ENCODE measurements around the gene NKD2.

DNA sequence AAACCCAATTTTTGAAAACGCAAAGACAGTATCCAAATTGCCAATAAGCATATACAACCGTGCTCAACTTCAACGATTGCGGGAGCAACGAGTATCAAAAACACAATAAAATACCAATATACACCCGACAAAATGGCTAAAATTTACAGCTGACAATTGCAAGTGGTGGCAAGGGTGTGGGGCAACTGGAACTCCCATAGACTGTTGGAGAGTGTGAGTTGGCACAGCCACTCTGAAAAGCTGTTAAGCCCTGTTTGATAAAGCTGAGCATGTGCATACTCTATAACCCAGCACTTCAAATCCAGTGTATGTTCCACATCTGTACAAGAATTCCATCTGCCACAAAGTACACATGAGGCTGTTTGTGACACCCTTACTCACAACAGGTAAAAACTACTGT, 20.3 kb upstream of the NKD2 start:
- no peak for TF ChIP-seq EZH2 (IDR thresholded peaks at IDR 0.05; ENCODE audit: low read length)
- TF ChIP-seq, protein P1, sequence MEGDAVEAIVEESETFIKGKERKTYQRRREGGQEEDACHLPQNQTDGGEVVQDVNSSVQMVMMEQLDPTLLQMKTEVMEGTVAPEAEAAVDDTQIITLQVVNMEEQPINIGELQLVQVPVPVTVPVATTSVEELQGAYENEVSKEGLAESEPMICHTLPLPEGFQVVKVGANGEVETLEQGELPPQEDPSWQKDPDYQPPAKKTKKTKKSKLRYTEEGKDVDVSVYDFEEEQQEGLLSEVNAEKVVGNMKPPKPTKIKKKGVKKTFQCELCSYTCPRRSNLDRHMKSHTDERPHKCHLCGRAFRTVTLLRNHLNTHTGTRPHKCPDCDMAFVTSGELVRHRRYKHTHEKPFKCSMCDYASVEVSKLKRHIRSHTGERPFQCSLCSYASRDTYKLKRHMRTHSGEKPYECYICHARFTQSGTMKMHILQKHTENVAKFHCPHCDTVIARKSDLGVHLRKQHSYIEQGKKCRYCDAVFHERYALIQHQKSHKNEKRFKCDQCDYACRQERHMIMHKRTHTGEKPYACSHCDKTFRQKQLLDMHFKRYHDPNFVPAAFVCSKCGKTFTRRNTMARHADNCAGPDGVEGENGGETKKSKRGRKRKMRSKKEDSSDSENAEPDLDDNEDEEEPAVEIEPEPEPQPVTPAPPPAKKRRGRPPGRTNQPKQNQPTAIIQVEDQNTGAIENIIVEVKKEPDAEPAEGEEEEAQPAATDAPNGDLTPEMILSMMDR (optimal IDR thresholded peaks at IDR 0.05 in 1 of 3, IDR thresholded peaks at IDR 0.05 in 1 of 3, conservative IDR thresholded peaks at IDR 0.05 in 1 of 3; ENCODE audit: extremely low read depth in 1 of 3, insufficient read depth in 2 of 3, low read length in 3 of 3): no peak
